K562 (cell line): ENCODE results near the gene MBOAT1. TPM values are rescaled to one million over a fixed set of nuclear protein-coding genes. Genes with fewer than 3 reads are reported as not detected.

Experiments
- ATAC-seq: fragments of 200-7000 bp; cut with Tn5 transposase; 3 replicates; pipeline ENCODE4 v1.9.1; 2020; ENCODE audit warnings: moderate library complexity
- BruUV-seq: library from RNA; stranded (reverse); fragments of 400-500 nt; replicated peaks from 2 replicates; lab custom pipeline; 2021; lab: Mats Ljungman, UMichigan
- CTCF ChIA-PET: fragments of 300-600 bp; formaldehyde crosslinking; extraction: SDS; loops from one replicate; lab custom pipeline; 2021; ENCODE audit warnings: low intra/inter-chr PET ratio; lab: Yijun Ruan, JAX
- POLR2A ChIA-PET: fragments of 300-600, 350-650 bp; sonication (Branson Sonifier 250); formaldehyde crosslinking; extraction: SDS; loops from one replicate; lab custom pipeline; 2021; ENCODE audit warnings: antibody characterized with exemption, inconsistent platforms; lab: Yijun Ruan, JAX
- DNase-seq, 4 experiments: peaks; one replicate each; pipeline versions ENCODE4 v3.0.0 to v3.0.0-alpha.2; 2011 to 2018; ENCODE audit warnings: low spot score in 3 of 4, mixed read lengths in 3 of 4; ENCODE audit errors: extremely low read depth in 1 of 4
- FAIRE-seq: peaks from 2 replicates; lab custom pipeline; 2011; peaks lifted over from hg19 to GRCh38; lab: Jason Lieb, UNC
- H2AFZ ChIP-seq: 2 replicates; pipeline ENCODE4 v1.6.0; 2011; ENCODE audit warnings: low read depth, low read length, control low read depth, inconsistent platforms
- H3K27ac ChIP-seq: fragments of 200-600 bp; 3 replicates; pipeline ENCODE4 v1.8.0; 2011; ENCODE audit warnings: low read depth, mild to moderate bottlenecking, control low read depth, inconsistent platforms, low read length, moderate library complexity, mixed read lengths; ENCODE audit errors: extremely low read depth
- H3K27me3 ChIP-seq, 2 experiments: fragments of 300-600 bp in 1 of 2; 2 replicates in 1 of 2; 3 replicates in 1 of 2; pipeline versions ENCODE4 v1.6.0 to v1.8.0; 2011; ENCODE audit warnings: inconsistent platforms in 2 of 2, low read length in 2 of 2, mild to moderate bottlenecking in 1 of 2, mixed read lengths in 1 of 2, moderate library complexity in 1 of 2; ENCODE audit not compliant: control insufficient read depth in 2 of 2, insufficient read depth in 2 of 2
- H3K36me3 ChIP-seq: fragments of 300-600 bp; 3 replicates; pipeline ENCODE4 v1.8.0; 2011; ENCODE audit warnings: mild to moderate bottlenecking, low read length, inconsistent platforms; ENCODE audit not compliant: control insufficient read depth, insufficient read depth
- H3K4me1 ChIP-seq, 2 experiments: fragments of 200-600 bp in 1 of 2; replicated peaks in 1 of 2; 2 replicates in 1 of 2; 3 replicates in 1 of 2; pipeline versions ENCODE4 v1.5.1 to v1.8.0; 2011; ENCODE audit warnings: inconsistent platforms in 2 of 2, low read length in 2 of 2, mild to moderate bottlenecking in 1 of 2, mixed read lengths in 1 of 2, moderate library complexity in 1 of 2; ENCODE audit not compliant: control insufficient read depth in 2 of 2, insufficient read depth in 2 of 2
- H3K4me2 ChIP-seq: 2 replicates; pipeline ENCODE4 v1.6.1; 2011; ENCODE audit warnings: low read length, control low read depth, inconsistent platforms, mixed read lengths; ENCODE audit not compliant: insufficient read depth
- H3K4me3 ChIP-seq: fragments of 200-600 bp; sonication (generic), shearing (Covaris generic); 2 replicates; pipeline ENCODE4 v1.5.1; 2016; ENCODE audit warnings: control low read depth, inconsistent platforms
- H3K79me2 ChIP-seq: fragments of 200-600 bp; 3 replicates; pipeline ENCODE4 v1.8.0; 2011; ENCODE audit warnings: low read length, inconsistent platforms; ENCODE audit not compliant: control insufficient read depth, insufficient read depth
- H3K9ac ChIP-seq, 2 experiments: 2 replicates each; pipeline versions ENCODE4 v1.6.0 to v1.6.1; 2011; ENCODE audit warnings: low read depth in 2 of 2, low read length in 2 of 2, control low read depth in 1 of 2, inconsistent platforms in 1 of 2, mild to moderate bottlenecking in 1 of 2, mixed read lengths in 1 of 2; ENCODE audit not compliant: insufficient read depth in 1 of 2
- H3K9me1 ChIP-seq: one replicate; pipeline ENCODE4 v1.6.0; 2011; ENCODE audit warnings: inconsistent platforms, mild to moderate bottlenecking, low read length, moderate library complexity; ENCODE audit not compliant: control insufficient read depth, insufficient read depth
- H3K9me3 ChIP-seq: replicated peaks from 2 replicates; pipeline ENCODE4 v1.5.1; 2011; ENCODE audit warnings: low read depth, low read length, inconsistent platforms; ENCODE audit not compliant: control insufficient read depth, insufficient read depth
- H4K20me1 ChIP-seq: replicated peaks from 2 replicates; pipeline ENCODE4 v1.6.1; 2011; ENCODE audit warnings: low read length, inconsistent platforms, mixed read lengths; ENCODE audit not compliant: control insufficient read depth, insufficient read depth
- ETS1 ChIP-seq: conservative IDR thresholded peaks from 2 replicates; pipeline ENCODE4 v1.6.1; 2011; ENCODE audit warnings: low read depth, mild to moderate bottlenecking, low read length; ENCODE audit not compliant: control insufficient read depth
- HNRNPK ChIP-seq: fragments of 200-400 bp; formaldehyde crosslinking; IDR thresholded peaks from one replicate; pipeline ENCODE4 v1.6.1; 2018; ENCODE audit warnings: mild to moderate bottlenecking, low read depth, low read length; ENCODE audit not compliant: poor library complexity, severe bottlenecking
- POLR3A ChIP-seq: IDR thresholded peaks from 2 replicates; pipeline ENCODE4 v1.6.1; 2011; ENCODE audit warnings: borderline replicate concordance, mild to moderate bottlenecking, moderate library complexity; ENCODE audit not compliant: insufficient read length, insufficient read depth; ENCODE audit errors: extremely low read depth
- RBBP5 ChIP-seq: fragments of 200-600 bp; sonication (generic); IDR thresholded peaks from 2 replicates; pipeline ENCODE4 v1.6.1; 2012; ENCODE audit warnings: borderline replicate concordance, mild to moderate bottlenecking, low read length, control low read depth, inconsistent platforms; ENCODE audit not compliant: insufficient read depth, poor library complexity, severe bottlenecking
- RBM22 ChIP-seq: fragments of 200-400 bp; formaldehyde crosslinking; IDR thresholded peaks from 2 replicates; pipeline ENCODE4 v1.6.1; 2018; ENCODE audit warnings: low read length, low read depth; ENCODE audit not compliant: poor library complexity, severe bottlenecking
- SAFB ChIP-seq: fragments of 200-400 bp; formaldehyde crosslinking; IDR thresholded peaks from 2 replicates; pipeline ENCODE4 v1.6.1; 2017; ENCODE audit warnings: low read depth, low read length, borderline replicate concordance
- SMAD3 ChIP-seq: fragments of 450-650 bp; formaldehyde crosslinking; conservative IDR thresholded peaks from 2 replicates; pipeline ENCODE4 v1.4.0; 2020; ENCODE audit warnings: mild to moderate bottlenecking
- SP1 ChIP-seq: sonication (generic); formaldehyde crosslinking; IDR thresholded peaks from 2 replicates; pipeline ENCODE4 v1.8.1; 2022; ENCODE audit warnings: mild to moderate bottlenecking, missing genetic modification reagents
- TCF3 ChIP-seq: sonication (generic); formaldehyde crosslinking; IDR thresholded peaks from 2 replicates; pipeline ENCODE4 v1.4.0; 2020; ENCODE audit warnings: mild to moderate bottlenecking, missing genetic modification reagents
- ZNF143 ChIP-seq: sonication (generic); formaldehyde crosslinking; IDR thresholded peaks from 2 replicates; pipeline ENCODE4 v1.9.0; 2022; ENCODE audit warnings: mild to moderate bottlenecking, missing genetic modification reagents
- ZNF75A ChIP-seq: fragments of 450-650 bp; formaldehyde crosslinking; IDR thresholded peaks from 2 replicates; pipeline ENCODE4 v1.4.0; 2020; ENCODE audit warnings: mild to moderate bottlenecking
- ZSCAN29 ChIP-seq: fragments of 450-650 bp; IDR thresholded peaks from 2 replicates; pipeline ENCODE4 v1.6.1; 2017
- WGBS: fragments of 100-300 bp; shearing (Covaris generic); methylation state at CpG from one replicate; pipeline ENCODE4 v1.1.6; 2016; ENCODE audit warnings: low coverage, mixed read lengths; ENCODE audit not compliant: insufficient coverage; ENCODE audit errors: missing lambda C conversion rate; 5-methylcytosine and 5-hydroxymethylcytosine counted together
- in situ Hi-C: fragments of 300-500 bp; cut with MboI; formaldehyde crosslinking; loops from 4 replicates; pipeline ENCODE4 v1.15.0; 2018; ENCODE audit warnings: inconsistent platforms, mixed read lengths
- intact Hi-C: fragments of 100-400 bp; cut with micrococcal nuclease; formaldehyde crosslinking; loops from 2 replicates; pipeline ENCODE4 v1.14.2; 2022
- polyA plus RNA-seq, 8 experiments: library from polyadenylated mRNA; depleted of rRNA in 4 of 8; stranded (reverse) in 5 of 8; unstranded in 3 of 8; fragments of >200 nt; fragmentation: Nextera tagmentation in 2 of 8; fragmentation: Illumina TruSeq in 1 of 8; extraction: Ambion mirVana in 2 of 8; extraction: Trizol in 1 of 8; gene quantifications; 2 replicates each; pipeline versions ENCODE4 v1.2.1 to v1.2.3, GENCODE V29; 2011 to 2014; ENCODE audit warnings: inconsistent platforms in 1 of 8, missing spikeins in 1 of 8
- total RNA-seq, 7 experiments: library from RNA; depleted of rRNA in 6 of 7; stranded (reverse); fragments of >200 nt in 6 of 7; fragmentation: Illumina TruSeq in 2 of 7; extraction: Trizol in 2 of 7; gene quantifications; 2 replicates each; pipeline versions ENCODE4 v1.2.1 to v1.2.3, GENCODE V29; 2011 to 2021; ENCODE audit warnings: low replicate concordance in 1 of 7

The MBOAT1 gene
- total and polyA plus RNA-seq, 9 of the 15 experiments (the other 6 are each of a cell fraction or from before 2014, with no cell fraction given): 0.13 to 16.5 (median 10.3) TPM

GRCh38 chr6:20237677-20238460 is 25.6 kb upstream of the MBOAT1 start:
- 54% methylated on average over 10 of the region's 10 CpGs for WGBS
- H3K4me1 ChIP-seq: peaks cover 0 to 10% of the 10 kb centered on the region in 2 experiments; a peak in 3 of 5 replicates
- H3K9ac ChIP-seq: no peak overlapping the region
- no peak overlapping the region; the same call in 1 of the 2 replicates for H2AFZ ChIP-seq
- no peaks in the 10 kb centered on the region for H3K9me1 ChIP-seq
- H3K4me2 ChIP-seq: no peak overlapping the region
- no peak overlapping the region for H3K27ac ChIP-seq
- no peaks in the 10 kb centered on the region for H4K20me1 ChIP-seq
- TF ChIP-seq ETS1 (no peak), HNRNPK (no peak), TCF3 (CRISPR knock-in tag) (no peak), ZNF75A (no peak), SMAD3 (CRISPR knock-in tag) (no peak), ZNF143 (CRISPR knock-in tag) (no peak), POLR3A (no peak), ZSCAN29 (no peak), RBM22 (no peak), SP1 (CRISPR knock-in tag) (no peak), RBBP5 (no peak), SAFB (no peak)
- H3K36me3 ChIP-seq: no peaks in the 10 kb centered on the region
- H3K79me2 ChIP-seq: no peaks in the 10 kb centered on the region
- DNase-seq: no peak
- H3K27me3 ChIP-seq: no peaks in the 10 kb centered on the region
- no peak for FAIRE-seq
- in situ Hi-C loops (no loop called here), intact Hi-C loops (no loop called here)
- ATAC-seq: no peak; the same call in 2 of the 3 replicates
- POLR2A ChIA-PET: interaction anchor here (1.0 kb wide), 2 partner anchors 21 to 35 kb away, joined by 3 read pairs; no protein-coding TSS in a partner anchor
- no peaks in the 10 kb centered on the region for H3K9me3 ChIP-seq
- BruUV-seq: no TSS peak
- no peak overlapping the region for H3K4me3 ChIP-seq
- CTCF ChIA-PET: no interaction called here
